H1 (cell line): ENCODE results near the gene CCDC40. TPM values are rescaled to one million over a fixed set of nuclear protein-coding genes. Genes with fewer than 3 reads are reported as not detected.

Experiments
- ATF2 ChIP-seq: IDR thresholded peaks from 2 replicates; pipeline ENCODE4 v1.6.1; 2012; ENCODE audit warnings: low read length, inconsistent platforms
- BCL11A ChIP-seq, 2 experiments: IDR thresholded peaks; one replicate each; pipeline ENCODE4 v1.6.1; 2011; ENCODE audit warnings: low read depth in 2 of 2, low read length in 2 of 2, mild to moderate bottlenecking in 2 of 2
- CHD1 ChIP-seq: IDR thresholded peaks from 2 replicates; pipeline ENCODE4 v1.6.1; 2012; ENCODE audit warnings: low read depth, low read length, improper control_type of control experiment
- GABPA ChIP-seq: IDR thresholded peaks from 2 replicates; pipeline ENCODE4 v1.6.1; 2011; ENCODE audit warnings: mild to moderate bottlenecking, low read length, moderate library complexity, borderline replicate concordance; ENCODE audit not compliant: insufficient read depth
- HDAC2 ChIP-seq, 2 experiments: fragments of 300-600 bp in 1 of 2; sonication (generic) in 1 of 2; IDR thresholded peaks; 2 replicates each; pipeline ENCODE4 v1.6.1; 2011 to 2012; ENCODE audit warnings: low read depth in 2 of 2, low read length in 2 of 2, mild to moderate bottlenecking in 2 of 2, moderate library complexity in 2 of 2, borderline replicate concordance in 1 of 2, inconsistent platforms in 1 of 2
- HDAC6 ChIP-seq: IDR thresholded peaks from one replicate; pipeline ENCODE4 v1.7.1; 2012; ENCODE audit warnings: low read depth, mild to moderate bottlenecking, inconsistent platforms, low read length, moderate library complexity
- KDM1A ChIP-seq: fragments of 200-600, 300-600 bp; sonication (generic); IDR thresholded peaks from 2 replicates; pipeline ENCODE4 v1.7.1; 2016; ENCODE audit warnings: mild to moderate bottlenecking, low read length, borderline replicate concordance
- KDM4A ChIP-seq: IDR thresholded peaks from one replicate; pipeline ENCODE4 v1.7.1; 2012; ENCODE audit warnings: low read depth, mild to moderate bottlenecking, moderate library complexity, low read length, inconsistent platforms; ENCODE audit not compliant: severe bottlenecking
- KDM5A ChIP-seq: fragments of 200-600 bp; IDR thresholded peaks from 2 replicates; pipeline ENCODE4 v1.7.1; 2012; ENCODE audit warnings: mild to moderate bottlenecking, low read length, inconsistent platforms, mixed read lengths
- MAFK ChIP-seq: IDR thresholded peaks from 2 replicates; pipeline ENCODE4 v1.6.1; 2012; ENCODE audit warnings: low read depth, mild to moderate bottlenecking, improper control_type of control experiment, low read length
- POLR2A ChIP-seq, 2 experiments: IDR thresholded peaks; 1 replicate in 1 of 2; 2 replicates in 1 of 2; pipeline ENCODE4 v1.6.1; 2011; ENCODE audit warnings: low read depth in 2 of 2, low read length in 2 of 2, mild to moderate bottlenecking in 2 of 2; ENCODE audit errors: control extremely low read depth in 1 of 2
- POU5F1 ChIP-seq: IDR thresholded peaks from 2 replicates; pipeline ENCODE4 v1.6.1; 2011; ENCODE audit warnings: low read depth, mild to moderate bottlenecking, low read length, moderate library complexity
- RAD21 ChIP-seq, 2 experiments: IDR thresholded peaks in 1 of 2; conservative IDR thresholded peaks in 1 of 2; 2 replicates each; pipeline ENCODE4 v1.6.1; 2011; ENCODE audit warnings: low read depth in 2 of 2, low read length in 2 of 2, improper control_type of control experiment in 1 of 2, inconsistent platforms in 1 of 2, mild to moderate bottlenecking in 1 of 2, moderate library complexity in 1 of 2
- RXRA ChIP-seq: IDR thresholded peaks from 2 replicates; pipeline ENCODE4 v1.6.1; 2011; ENCODE audit warnings: low read depth, mild to moderate bottlenecking, low read length, moderate library complexity; ENCODE audit not compliant: insufficient read depth
- SAP30 ChIP-seq: fragments of 300-600 bp; sonication (generic); IDR thresholded peaks from 2 replicates; pipeline ENCODE4 v1.7.1; 2012; ENCODE audit warnings: low read length, moderate library complexity, mild to moderate bottlenecking, inconsistent platforms; ENCODE audit not compliant: insufficient read depth, insufficient replicate concordance
- SIRT6 ChIP-seq: IDR thresholded peaks from one replicate; pipeline ENCODE4 v1.7.1; 2012; ENCODE audit warnings: low read length, inconsistent platforms
- SIX5 ChIP-seq: IDR thresholded peaks from 2 replicates; pipeline ENCODE4 v1.6.1; 2011; ENCODE audit warnings: mild to moderate bottlenecking, low read depth, low read length
- SP1 ChIP-seq: IDR thresholded peaks from 2 replicates; pipeline ENCODE4 v1.6.1; 2011; ENCODE audit warnings: low read depth, low read length
- SP2 ChIP-seq: IDR thresholded peaks from 2 replicates; pipeline ENCODE4 v1.6.1; 2012; ENCODE audit warnings: mild to moderate bottlenecking, low read length, inconsistent platforms
- TAF1 ChIP-seq: IDR thresholded peaks from 2 replicates; pipeline ENCODE4 v1.6.1; 2011; ENCODE audit warnings: mild to moderate bottlenecking, low read depth, low read length
- TAF7 ChIP-seq: optimal IDR thresholded peaks from 2 replicates; pipeline ENCODE3; 2011; ENCODE audit warnings: low read depth, mild to moderate bottlenecking, inconsistent platforms, low read length, moderate library complexity, borderline replicate concordance
- polyA plus RNA-seq, 7 experiments: library from polyadenylated mRNA; depleted of rRNA in 3 of 7; stranded (reverse) in 5 of 7; unstranded in 2 of 7; fragments of >200 nt in 5 of 7; fragments of 200-250 nt in 2 of 7; gene quantifications; 1 replicate in 5 of 7; 2 replicates in 1 of 7; 4 replicates in 1 of 7; pipeline versions ENCODE4 v1.2.1 to v1.2.3, GENCODE V29; 2011 to 2013; ENCODE audit warnings: missing spikeins in 2 of 7, mixed read lengths in 2 of 7
- total RNA-seq: library from RNA; stranded (reverse); fragmentation: NEBNext Ultra II Directional; extraction: Animal tissue kit (Norgen Biotek cat#: 25700); gene quantifications from 2 replicates; pipeline ENCODE4 v1.2.1, GENCODE V29; 2021
- TF ChIP-seq, protein P1 (sequence below): IDR thresholded peaks from 2 replicates; pipeline ENCODE4 v1.6.1; 2012; ENCODE audit warnings: inconsistent platforms

CCDC40 gene
- total and polyA plus RNA-seq, 2 of the 8 experiments (the other 6 are each of a cell fraction or from before 2014, with no cell fraction given), result 4.1 to 11.5 TPM

- TF ChIP-seq KDM1A (peak; percentile 31; the same call in 1 of the 2 replicates), SAP30 (no peak), CHD1 (no peak), MAFK (no peak), POLR2A (IDR thresholded peaks at IDR 0.05; ENCODE audit: control extremely low read depth in 1 of 2, low read depth in 2 of 2, low read length in 2 of 2) (no peak), SP1 (no peak), SIX5 (no peak), RXRA (no peak), KDM5A (no peak), RAD21 (IDR thresholded peaks at IDR 0.05 in 1 of 2, conservative IDR thresholded peaks at IDR 0.05 in 1 of 2; ENCODE audit: low read depth in 2 of 2, low read length in 2 of 2) (peak; percentile 68 to 77), POU5F1 (no peak), ATF2 (no peak), HDAC6 (no peak), GABPA (no peak), SP2 (no peak), HDAC2 (IDR thresholded peaks at IDR 0.05; ENCODE audit: borderline replicate concordance in 1 of 2, low read depth in 2 of 2, low read length in 2 of 2) (no peak), KDM4A (no peak), BCL11A (IDR thresholded peaks at IDR 0.05; ENCODE audit: low read depth in 2 of 2, low read length in 2 of 2) (no peak), TAF1 (no peak), TAF7 (no peak), SIRT6 (no peak)
- TF ChIP-seq, protein P1, sequence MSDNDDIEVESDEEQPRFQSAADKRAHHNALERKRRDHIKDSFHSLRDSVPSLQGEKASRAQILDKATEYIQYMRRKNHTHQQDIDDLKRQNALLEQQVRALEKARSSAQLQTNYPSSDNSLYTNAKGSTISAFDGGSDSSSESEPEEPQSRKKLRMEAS, result peak; percentile 38; the same call in 1 of the 2 replicates
Observed at GRCh38 chr17:80005360-80006338, 30.8 kb upstream of the CCDC40 start (continued).
